ENCODE measurements around the gene QSOX1. TPM values are rescaled to one million over a fixed set of nuclear protein-coding genes. Genes with fewer than 3 reads are reported as not detected.

The QSOX1 gene
- total and polyA plus RNA-seq, 4 donors = 170 to 537 (median 256) TPM

DNA sequence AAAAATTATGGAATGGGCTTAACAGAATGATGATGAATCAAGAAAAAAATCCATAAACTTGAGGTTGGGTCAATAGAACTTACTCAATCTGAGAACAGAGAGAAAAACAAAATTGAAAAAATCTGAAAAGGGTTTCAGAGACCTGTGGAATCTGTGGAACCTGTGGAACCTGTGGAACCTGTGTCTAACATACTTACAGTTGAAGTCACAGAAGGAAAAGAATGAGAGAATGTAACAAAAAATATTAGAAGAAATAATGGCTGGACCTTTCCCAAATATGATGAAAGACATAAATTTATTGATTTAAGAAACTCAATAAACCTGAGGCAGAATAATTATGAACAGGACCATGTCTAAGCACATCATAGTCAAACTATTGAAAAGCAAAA lies 17.7 kb upstream of the QSOX1 start:
- no peak for ATAC-seq (ENCODE audit: insufficient read depth, low FRiP score)
- Histone ChIP-seq H3K4me3 (no peak overlapping the region), H3K9ac (ENCODE audit: insufficient read depth in 1 of 2, low read length in 2 of 2) (no peak overlapping the region), H3K9me3 (ENCODE audit: control insufficient read depth in 4 of 4, insufficient read depth in 3 of 4, low read length in 3 of 4) (peaks cover 0 to 5% (median under 1%) of the 10 kb centered on the region in 4 donors), H3K27ac (ENCODE audit: low read depth in 1 of 2, low read length in 1 of 2) (no peak overlapping the region), H3K36me3 (ENCODE audit: control insufficient read depth in 4 of 4, insufficient read depth in 4 of 4, low read length in 4 of 4) (no peaks in the 10 kb centered on the region), H3K27me3 (ENCODE audit: control insufficient read depth in 3 of 3, insufficient read depth in 3 of 3, low read length in 2 of 3) (no peaks in the 10 kb centered on the region), H3K4me1 (ENCODE audit: control insufficient read depth in 5 of 5, insufficient read depth in 5 of 5, low read length in 5 of 5) (no peaks in the 10 kb centered on the region)
- no peak for DNase-seq
- TF ChIP-seq, protein P1, sequence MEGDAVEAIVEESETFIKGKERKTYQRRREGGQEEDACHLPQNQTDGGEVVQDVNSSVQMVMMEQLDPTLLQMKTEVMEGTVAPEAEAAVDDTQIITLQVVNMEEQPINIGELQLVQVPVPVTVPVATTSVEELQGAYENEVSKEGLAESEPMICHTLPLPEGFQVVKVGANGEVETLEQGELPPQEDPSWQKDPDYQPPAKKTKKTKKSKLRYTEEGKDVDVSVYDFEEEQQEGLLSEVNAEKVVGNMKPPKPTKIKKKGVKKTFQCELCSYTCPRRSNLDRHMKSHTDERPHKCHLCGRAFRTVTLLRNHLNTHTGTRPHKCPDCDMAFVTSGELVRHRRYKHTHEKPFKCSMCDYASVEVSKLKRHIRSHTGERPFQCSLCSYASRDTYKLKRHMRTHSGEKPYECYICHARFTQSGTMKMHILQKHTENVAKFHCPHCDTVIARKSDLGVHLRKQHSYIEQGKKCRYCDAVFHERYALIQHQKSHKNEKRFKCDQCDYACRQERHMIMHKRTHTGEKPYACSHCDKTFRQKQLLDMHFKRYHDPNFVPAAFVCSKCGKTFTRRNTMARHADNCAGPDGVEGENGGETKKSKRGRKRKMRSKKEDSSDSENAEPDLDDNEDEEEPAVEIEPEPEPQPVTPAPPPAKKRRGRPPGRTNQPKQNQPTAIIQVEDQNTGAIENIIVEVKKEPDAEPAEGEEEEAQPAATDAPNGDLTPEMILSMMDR (IDR thresholded peaks at IDR 0.05; ENCODE audit: control extremely low read depth, extremely low read depth) = no peak

GRCh38 chr1:180137776-180138175 lies 16.9 kb upstream of the QSOX1 start:
- Histone ChIP-seq H3K36me3 (ENCODE audit: control insufficient read depth in 4 of 4, insufficient read depth in 4 of 4, low read length in 4 of 4) (no peaks in the 10 kb centered on the region), H3K9ac (ENCODE audit: insufficient read depth in 1 of 2, low read length in 2 of 2) (no peak overlapping the region)
- no peak for ATAC-seq (ENCODE audit: insufficient read depth, low FRiP score)

GRCh38 chr1:180141381-180141934 lies 13.2 kb upstream of the QSOX1 start:
- H3K9me3 ChIP-seq (ENCODE audit: control insufficient read depth in 4 of 4, insufficient read depth in 3 of 4, low read length in 3 of 4) = peaks cover 0 to 5% (median 0%) of the 10 kb centered on the region in 4 donors
- H3K27me3 ChIP-seq (ENCODE audit: control insufficient read depth in 3 of 3, insufficient read depth in 3 of 3, low read length in 2 of 3) = no peaks in the 10 kb centered on the region
- H3K36me3 ChIP-seq (ENCODE audit: control insufficient read depth in 4 of 4, insufficient read depth in 4 of 4, low read length in 4 of 4) = no peaks in the 10 kb centered on the region
- ATAC-seq (ENCODE audit: insufficient read depth, low FRiP score) (no peak), DNase-seq (peak in 1 of 3 donors; percentile 47)
- H3K9ac ChIP-seq (ENCODE audit: insufficient read depth in 1 of 2, low read length in 2 of 2) = no peak overlapping the region
- 69 to 87% methylated on average over 6 of the region's 6 CpGs for WGBS, 2 donors
- H3K4me1 ChIP-seq (ENCODE audit: control insufficient read depth in 5 of 5, insufficient read depth in 5 of 5, low read length in 5 of 5) = no peaks in the 10 kb centered on the region
- H3K27ac ChIP-seq (ENCODE audit: low read depth in 1 of 2, low read length in 1 of 2) = no peak overlapping the region
- TF ChIP-seq, protein P1 (IDR thresholded peaks at IDR 0.05; ENCODE audit: control extremely low read depth, extremely low read depth) = no peak
- no peak overlapping the region for H3K4me3 ChIP-seq

More at GRCh38 chr1:180137776-180138175, 16.9 kb upstream of the QSOX1 start:
- Histone ChIP-seq H3K4me1 (ENCODE audit: control insufficient read depth in 5 of 5, insufficient read depth in 5 of 5, low read length in 5 of 5) (no peaks in the 10 kb centered on the region), H3K27me3 (ENCODE audit: control insufficient read depth in 3 of 3, insufficient read depth in 3 of 3, low read length in 2 of 3) (no peaks in the 10 kb centered on the region), H3K4me3 (no peak overlapping the region), H3K27ac (ENCODE audit: low read depth in 1 of 2, low read length in 1 of 2) (no peak overlapping the region), H3K9me3 (ENCODE audit: control insufficient read depth in 4 of 4, insufficient read depth in 3 of 4, low read length in 3 of 4) (peaks cover 0 to 5% (median under 1%) of the 10 kb centered on the region in 4 donors)
- no peak for DNase-seq
- TF ChIP-seq, protein P1 (IDR thresholded peaks at IDR 0.05; ENCODE audit: control extremely low read depth, extremely low read depth) = no peak
- WGBS, 2 donors = 52 to 78% methylated on average over 2 of the region's 2 CpGs

DNA sequence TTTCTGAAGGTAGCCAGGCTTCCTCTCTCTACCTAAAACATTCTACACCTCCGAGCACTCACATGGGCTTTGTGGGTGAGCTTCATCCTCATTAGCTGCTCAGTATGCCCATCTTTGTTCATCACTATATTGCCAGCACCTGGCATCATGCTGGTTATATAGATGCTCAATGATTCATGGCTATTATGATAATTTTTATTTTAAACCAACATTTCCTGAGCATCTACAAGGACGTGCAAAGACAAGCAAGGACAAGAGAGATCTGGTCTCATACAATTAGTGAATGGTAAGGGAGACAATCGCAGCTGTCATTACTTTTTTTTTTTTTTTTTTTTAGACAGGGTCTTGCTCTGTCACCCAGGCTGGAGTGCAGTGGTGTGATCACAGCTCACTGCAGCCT lies 11.3 kb upstream of the QSOX1 start:
- WGBS, 2 donors = 84 to 89% methylated on average over 3 of the region's 3 CpGs
- no peak overlapping the region for H3K9ac ChIP-seq (ENCODE audit: insufficient read depth in 1 of 2, low read length in 2 of 2)
- no peak overlapping the region for H3K4me3 ChIP-seq
- H3K27ac ChIP-seq (ENCODE audit: low read depth in 1 of 2, low read length in 1 of 2) = no peak overlapping the region
- ATAC-seq (ENCODE audit: insufficient read depth, low FRiP score) (no peak), DNase-seq (no peak)
- no peaks in the 10 kb centered on the region for H3K27me3 ChIP-seq (ENCODE audit: control insufficient read depth in 3 of 3, insufficient read depth in 3 of 3, low read length in 2 of 3)
- TF ChIP-seq, protein P1 (IDR thresholded peaks at IDR 0.05; ENCODE audit: control extremely low read depth, extremely low read depth) = no peak
- no peaks in the 10 kb centered on the region for H3K36me3 ChIP-seq (ENCODE audit: control insufficient read depth in 4 of 4, insufficient read depth in 4 of 4, low read length in 4 of 4)
- no peaks in the 10 kb centered on the region for H3K4me1 ChIP-seq (ENCODE audit: control insufficient read depth in 5 of 5, insufficient read depth in 5 of 5, low read length in 5 of 5)
- H3K9me3 ChIP-seq (ENCODE audit: control insufficient read depth in 4 of 4, insufficient read depth in 3 of 4, low read length in 3 of 4) = no peaks in the 10 kb centered on the region

Data from lung (tissue), 12 donors.